Measurements from ENCODE around the gene TAF4B.

DNA sequence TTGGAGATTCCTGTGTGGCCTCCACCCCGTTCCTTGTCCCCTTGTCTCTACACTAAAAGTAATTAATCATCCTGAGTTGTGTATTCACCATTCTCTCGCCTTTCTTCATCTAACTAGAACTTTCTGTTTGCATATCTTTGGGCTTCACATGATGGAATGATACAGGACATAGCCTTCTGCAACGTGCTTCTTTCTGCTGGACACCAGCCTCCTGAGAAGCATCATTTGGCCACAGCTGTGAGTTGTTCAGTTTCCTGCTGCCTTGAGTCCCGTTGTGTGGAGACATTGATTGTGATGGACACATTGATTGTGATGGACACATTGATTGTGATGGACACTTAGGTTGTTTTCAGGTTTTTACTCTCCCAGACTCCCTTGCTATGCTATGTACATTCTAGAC is 182.8 kb downstream of the TAF4B start:
- TF ChIP-seq EP300 (IDR thresholded peaks at IDR 0.05) (no peak), POLR2A (IDR thresholded peaks at IDR 0.05) (no peak)
